GM18873 (cell line): Measurements from ENCODE around the gene GPR39.

Experiments used
- ATAC-seq: cut with Tn5 transposase; IDR thresholded peaks from one replicate; pipeline ENCODE4 v1.9.1; 2021; ENCODE audit warnings: mild to moderate bottlenecking, moderate library complexity, moderate number of reproducible peaks; ENCODE audit not compliant: unreplicated experiment, low FRiP score

Gene GPR39

DNA sequence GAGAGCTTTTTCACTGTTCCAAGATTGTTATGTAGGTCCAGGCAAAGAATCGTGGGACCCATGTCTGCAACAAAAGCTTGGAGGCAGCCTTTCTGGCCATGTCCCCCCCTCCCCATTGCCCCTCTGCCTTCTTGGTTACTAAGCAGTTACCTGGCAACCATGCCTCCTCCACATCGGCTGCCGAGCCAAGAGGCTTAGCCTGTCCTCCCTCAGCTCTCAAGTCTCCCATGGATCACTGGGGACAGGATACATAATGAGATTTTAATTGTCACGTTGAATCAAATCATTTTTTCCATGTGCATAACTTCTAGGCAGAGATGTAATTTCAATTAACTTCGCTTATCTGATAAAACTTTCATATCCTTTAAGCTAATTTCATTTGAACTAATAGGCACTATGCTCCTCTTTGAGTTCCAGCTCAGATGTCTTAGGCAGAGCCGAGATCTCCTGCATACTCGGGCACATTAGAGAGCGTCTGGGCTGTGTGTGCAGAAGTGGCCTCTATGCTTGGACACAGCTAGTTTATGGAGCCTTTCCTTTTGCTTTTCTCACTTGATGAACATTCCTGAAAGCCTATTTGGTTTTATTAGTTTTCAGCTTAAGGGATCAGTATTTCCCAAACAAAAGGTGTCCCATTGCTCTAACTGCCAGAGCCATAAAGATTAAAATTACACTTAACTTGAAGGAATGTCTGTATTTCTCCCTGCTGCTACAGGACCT is 172.7 kb downstream of the GPR39 start:
- ATAC-seq: no peak

- ATAC-seq: no peak
Measured at GRCh38 chr2:132589966-132590365, 173.4 kb downstream of the GPR39 start.

DNA sequence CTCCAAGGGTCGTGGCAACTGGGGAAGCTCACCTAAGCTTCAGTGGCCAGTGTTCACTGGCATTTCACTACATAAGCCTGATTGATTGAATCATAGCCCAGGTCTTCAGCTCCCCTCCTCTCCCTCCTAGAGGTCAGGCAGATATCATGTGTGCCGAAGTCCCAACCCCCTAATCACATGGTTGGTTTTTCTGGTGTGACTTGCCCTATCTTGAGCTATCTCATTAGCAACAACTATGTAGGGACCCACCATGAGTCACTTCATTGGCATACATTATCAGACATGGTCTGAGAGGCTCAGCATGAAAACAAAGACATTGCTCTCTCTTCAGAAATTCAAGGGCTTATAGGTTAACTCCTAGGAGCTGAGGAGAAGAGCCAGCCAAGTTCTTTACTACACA is 176.6 kb downstream of the GPR39 start:
- ATAC-seq: no peak

- no peak for ATAC-seq
Measured at GRCh38 chr2:132595186-132595585, 178.6 kb downstream of the GPR39 start.

DNA sequence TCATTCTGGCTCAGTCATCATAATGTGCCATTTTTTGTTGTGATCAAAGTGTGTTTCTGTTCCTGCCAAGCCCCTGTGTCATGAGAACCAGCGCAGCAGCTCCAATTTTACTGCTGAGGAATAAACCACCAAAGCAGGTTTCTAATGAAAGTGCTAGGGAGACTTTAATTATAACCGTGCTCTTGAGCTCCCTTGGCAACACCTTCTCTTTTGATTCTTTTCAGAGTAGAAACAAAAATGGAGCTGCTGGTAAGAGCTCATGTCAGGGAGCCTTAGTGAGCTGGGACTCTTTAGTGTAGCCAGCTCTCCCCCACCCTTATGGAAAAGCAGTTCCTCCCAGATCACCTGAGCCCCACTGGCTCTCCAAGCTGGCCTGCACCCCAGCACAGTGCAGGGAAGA is 179.1 kb downstream of the GPR39 start:
- no peak for ATAC-seq

DNA sequence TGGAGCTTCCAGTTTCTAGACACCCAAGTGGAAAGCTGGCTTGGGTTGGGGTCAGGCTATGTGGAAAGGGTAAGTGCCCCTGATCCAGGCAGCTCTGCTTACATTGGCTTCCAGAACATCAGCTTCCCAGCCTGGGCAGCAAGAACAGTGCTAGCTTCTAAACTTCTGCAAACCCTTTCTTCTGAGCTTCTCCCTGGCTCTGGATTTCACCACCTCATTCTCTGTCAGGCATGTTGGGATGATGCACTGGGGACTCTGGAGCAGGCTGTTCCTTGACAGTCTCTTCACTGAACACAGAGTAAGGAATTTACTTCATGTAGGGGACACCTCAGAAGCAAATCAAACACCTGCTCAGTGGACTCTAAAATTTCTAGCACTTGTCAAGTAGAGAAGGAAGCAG is 180.6 kb downstream of the GPR39 start:
- no peak for ATAC-seq

- ATAC-seq: no peak
Measured at GRCh38 chr2:132597831-132598230, 181.2 kb downstream of the GPR39 start.

DNA sequence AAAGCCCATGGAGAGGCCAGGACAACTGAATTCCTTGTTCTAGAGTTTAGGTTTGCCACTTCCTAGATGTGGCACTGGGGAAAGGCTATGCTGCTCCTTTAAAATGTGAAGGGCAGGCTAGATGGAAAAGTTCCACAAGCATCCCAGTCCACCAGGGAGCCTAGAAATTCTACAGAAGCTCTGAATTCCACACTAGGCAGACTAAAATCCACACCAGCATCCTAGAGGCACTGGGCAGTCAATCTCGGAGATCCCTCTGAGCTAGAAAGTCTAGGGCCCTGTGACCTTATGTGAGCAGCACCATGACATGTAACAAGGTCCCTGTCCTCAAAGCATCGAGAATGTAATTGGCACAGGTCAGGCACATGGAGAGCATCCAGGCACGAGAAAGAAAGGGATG is 181.9 kb downstream of the GPR39 start:
- no peak for ATAC-seq

GRCh38 chr2:132599556-132599955 is 183.0 kb downstream of the GPR39 start:
- no peak for ATAC-seq

DNA sequence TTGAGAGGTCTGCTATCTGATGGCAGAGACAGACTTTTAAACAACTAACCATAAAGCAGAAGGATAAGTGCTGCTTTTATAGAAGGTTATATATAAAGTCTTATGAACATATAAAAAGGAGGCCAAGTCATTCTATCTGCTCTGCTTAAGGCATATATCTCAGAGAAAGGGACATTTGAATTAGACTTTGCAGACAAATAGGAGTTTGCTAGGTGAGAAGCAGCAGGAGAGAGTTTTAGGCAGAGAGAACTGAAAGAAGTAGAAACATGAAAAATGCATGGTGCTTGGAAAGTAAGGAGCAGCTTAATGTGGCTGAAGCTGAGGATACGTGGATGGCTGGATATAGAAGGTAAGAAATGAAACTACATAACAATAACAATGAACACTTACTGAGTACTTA is 188.0 kb downstream of the GPR39 start:
- ATAC-seq: no peak

- ATAC-seq: no peak
Measured at GRCh38 chr2:132605236-132606180, 188.9 kb downstream of the GPR39 start.

GRCh38 chr2:132606649-132607048 is 190.0 kb downstream of the GPR39 start:
- ATAC-seq: no peak

DNA sequence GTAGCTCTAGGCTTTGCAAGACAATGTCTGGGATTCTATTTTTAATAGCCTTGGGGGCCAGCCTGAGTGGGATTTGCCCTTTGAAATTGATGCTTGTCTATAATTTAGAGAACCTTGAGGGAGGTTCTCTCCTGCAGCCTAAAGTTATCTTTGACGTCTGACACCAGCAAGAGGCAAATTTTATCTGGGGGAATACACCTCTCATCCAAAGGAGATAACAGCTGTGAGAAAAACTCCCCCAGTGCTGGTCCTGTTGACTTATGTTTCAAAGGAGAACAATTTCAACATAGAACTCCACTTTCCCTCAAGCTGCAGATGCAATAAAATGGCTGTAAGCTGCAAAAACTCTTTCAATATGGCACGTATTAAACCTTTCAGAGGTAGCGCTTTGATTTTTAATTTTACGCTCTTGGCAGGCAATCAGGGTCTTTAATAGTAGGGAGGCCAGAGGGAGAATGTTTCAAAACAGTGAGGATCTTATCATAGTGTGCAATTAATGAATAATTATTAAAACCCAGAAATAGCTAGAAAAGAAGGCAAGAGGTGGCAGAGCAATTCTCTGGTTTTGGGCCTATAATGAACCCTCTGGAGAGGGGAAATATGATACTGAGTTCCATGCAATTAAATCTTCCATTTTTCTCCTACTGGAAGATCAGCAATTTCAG is 191.0 kb downstream of the GPR39 start:
- ATAC-seq: no peak

GRCh38 chr2:132608311-132608710 is 191.7 kb downstream of the GPR39 start:
- no peak for ATAC-seq

GRCh38 chr2:132609101-132609890 is 192.7 kb downstream of the GPR39 start:
- ATAC-seq: no peak

DNA sequence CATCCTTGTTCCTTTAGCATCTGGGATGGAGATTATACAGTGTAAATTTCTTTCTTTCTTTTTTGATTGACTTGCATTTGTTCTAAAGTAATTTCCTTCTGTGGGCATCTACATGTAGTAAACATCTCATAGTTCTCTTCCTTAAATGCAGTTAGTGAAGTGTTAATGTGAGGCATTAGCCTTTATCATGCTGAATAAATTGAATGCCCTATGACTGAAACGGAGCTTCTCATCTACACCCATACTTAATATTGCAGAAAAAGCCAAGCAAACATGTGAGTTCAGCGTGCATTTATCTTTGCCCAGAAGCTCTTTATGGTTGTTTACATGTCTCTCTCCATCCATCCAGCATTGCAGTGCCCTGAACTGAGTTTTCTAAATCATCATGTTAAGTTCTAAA is 195.1 kb downstream of the GPR39 start:
- no peak for ATAC-seq

DNA sequence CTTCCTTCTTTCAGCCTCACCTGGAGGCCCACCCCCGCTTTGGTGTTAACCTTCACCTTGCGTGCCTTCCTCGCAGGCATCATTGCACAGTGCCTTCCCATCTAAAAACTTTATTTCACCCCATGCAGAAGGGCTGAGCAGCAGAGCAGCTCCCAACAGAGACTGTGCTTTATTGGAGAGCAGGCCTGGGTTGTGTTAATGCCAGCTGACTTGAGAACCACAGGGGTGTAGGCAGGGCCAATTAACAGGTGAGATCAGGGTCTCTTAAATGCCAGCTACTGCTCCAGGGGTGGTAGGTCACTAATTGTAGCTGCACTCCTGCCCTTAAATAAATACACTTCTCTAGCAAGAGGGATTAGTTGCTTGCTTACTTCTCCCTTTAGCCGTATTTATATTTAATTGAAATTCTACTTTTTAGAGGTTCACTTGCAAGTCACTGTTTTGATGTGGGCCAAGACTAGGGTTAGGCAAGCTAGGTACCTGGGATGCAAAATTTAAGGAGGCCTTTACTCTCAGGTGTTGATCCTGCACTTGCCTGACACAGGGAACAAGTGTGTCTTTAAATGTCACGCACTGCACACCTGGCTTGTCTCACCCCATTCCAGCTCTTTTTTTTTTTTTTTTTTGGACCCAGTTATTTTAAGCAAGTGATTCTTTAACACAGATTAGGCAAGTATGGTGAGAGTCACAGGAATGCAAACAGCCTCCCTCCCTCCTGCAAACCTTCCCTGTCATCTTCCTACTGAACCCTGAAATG is 198.9 kb downstream of the GPR39 start:
- ATAC-seq: no peak

GRCh38 chr2:132617989-132618388 is 201.4 kb downstream of the GPR39 start:
- ATAC-seq: no peak

- ATAC-seq: no peak
Measured at GRCh38 chr2:132618734-132619133, 202.1 kb downstream of the GPR39 start.

GRCh38 chr2:132620115-132620514 is 203.5 kb downstream of the GPR39 start:
- ATAC-seq: no peak
